HG03460 (cell line): ENCODE data around the gene BPIFB3.

Experiments used
- ATAC-seq: cut with Tn5 transposase; IDR thresholded peaks from one replicate; pipeline ENCODE4 v1.9.1; 2021; ENCODE audit not compliant: unreplicated experiment

BPIFB3 gene

DNA sequence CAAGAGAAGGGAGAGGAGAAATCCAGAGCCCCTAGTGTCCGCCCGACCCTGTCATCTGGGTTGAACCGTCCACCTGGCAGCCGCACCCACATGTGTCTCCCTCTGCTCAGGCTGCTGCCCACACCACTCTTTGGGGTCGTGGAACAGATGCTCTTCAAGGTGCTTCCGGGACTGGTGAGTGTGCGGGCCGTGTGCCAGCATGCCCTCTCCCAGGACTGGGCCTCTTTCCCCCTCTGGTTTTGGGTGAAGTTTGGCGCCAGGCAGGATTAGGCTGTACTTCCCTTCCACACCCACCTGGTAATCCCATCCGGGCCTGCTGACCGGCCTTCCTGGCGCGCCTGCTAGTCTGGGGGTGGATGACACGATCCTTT, 7.9 kb downstream of the BPIFB3 start:
- ATAC-seq = no peak

GRCh38 chr20:33062105-33062824, 8.6 kb downstream of the BPIFB3 start:
- no peak for ATAC-seq

- ATAC-seq = no peak
Measured at GRCh38 chr20:33062825-33063149, 9.1 kb downstream of the BPIFB3 start.

- no peak for ATAC-seq
Measured at GRCh38 chr20:33063271-33063670, 9.6 kb downstream of the BPIFB3 start.

DNA sequence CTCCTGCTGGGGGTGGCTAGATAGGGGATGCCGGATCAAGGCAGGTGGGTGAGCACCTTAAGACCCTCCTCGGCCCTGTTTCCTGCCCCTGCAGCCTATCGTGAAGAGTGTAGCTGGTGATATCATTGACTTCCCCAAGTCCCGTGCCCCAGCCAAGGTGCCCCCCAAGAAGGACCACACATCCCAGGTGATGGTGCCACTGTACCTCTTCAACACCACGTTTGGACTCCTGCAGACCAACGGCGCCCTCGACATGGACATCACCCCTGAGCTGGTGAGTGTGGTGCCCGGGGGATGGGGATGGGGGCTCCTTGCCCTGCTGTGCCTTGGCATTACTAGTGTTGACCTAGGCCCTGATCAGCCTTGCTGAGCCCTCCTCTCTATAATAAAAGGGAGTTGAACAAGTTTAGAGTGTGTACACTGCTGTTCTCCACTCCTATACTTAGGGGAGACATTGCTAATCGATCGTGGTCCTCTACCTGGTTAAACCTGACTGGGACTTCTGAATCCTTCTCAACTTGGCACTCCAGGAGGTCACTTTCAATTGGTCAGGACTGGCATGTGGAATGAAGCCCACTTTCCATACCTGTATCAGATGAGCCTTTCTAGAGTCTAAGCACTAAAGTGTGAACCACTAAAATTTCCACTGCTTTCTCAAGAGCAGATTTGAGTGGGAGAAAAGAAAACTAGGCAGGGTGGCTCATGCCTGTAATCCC, 11.0 kb downstream of the BPIFB3 start:
- ATAC-seq = no peak

DNA sequence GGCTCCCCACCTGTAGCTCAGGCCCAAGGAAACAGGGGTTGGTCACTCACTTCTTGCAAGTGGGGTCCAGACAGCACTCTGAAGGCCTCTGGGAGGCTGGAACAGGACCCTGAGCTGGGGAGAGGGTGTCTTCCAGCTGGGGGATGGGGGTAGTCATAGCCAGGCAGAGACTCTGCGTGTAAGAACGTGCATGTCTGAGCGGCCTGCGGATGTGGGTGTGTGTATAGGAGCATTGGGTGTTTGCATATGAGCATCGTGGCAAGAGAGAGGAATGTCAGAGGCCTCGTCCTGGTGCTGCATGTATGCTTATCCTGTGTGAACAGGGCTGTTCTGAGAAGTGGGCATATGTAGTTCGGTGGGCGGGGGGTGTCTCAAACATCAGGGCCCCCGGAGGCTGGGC, 12.1 kb downstream of the BPIFB3 start:
- ATAC-seq = no peak

- ATAC-seq = no peak
Measured at GRCh38 chr20:33067806-33068205, 14.1 kb downstream of the BPIFB3 start.

DNA sequence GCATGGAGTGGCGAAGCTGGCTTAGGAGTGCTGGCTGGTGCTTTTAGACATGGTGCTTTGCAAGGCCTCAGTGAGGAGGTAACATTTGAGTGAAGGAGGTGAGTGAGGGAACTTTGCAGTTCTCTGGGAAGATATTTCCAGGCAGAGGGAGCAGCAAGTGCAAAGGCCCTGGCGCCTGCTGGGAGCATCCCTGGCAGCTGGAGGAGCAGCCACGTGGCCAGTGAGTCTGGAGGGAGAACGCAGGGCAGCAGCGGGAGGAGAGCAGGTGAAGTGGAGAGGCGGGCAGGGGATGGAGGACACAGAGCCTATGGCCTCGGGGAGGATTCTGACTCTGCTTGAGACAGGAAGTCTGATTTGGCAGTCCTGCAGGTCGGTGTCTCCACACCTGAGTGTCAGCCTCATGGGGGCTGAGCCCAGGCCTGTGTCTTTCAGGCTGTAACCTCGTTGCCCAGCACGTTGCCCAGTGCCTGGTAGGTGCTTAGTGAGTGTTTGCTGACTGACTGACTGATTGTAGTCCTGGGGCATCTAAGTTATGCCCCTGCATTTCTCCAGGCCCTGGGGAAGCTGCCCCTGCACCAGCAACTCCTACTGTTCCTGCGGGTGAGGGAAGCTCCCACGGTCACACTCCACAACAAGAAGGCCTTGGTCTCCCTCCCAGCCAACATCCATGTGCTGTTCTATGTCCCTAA, 14.7 kb downstream of the BPIFB3 start:
- ATAC-seq = no peak

GRCh38 chr20:33069673-33070072, 16.0 kb downstream of the BPIFB3 start:
- ATAC-seq = no peak

DNA sequence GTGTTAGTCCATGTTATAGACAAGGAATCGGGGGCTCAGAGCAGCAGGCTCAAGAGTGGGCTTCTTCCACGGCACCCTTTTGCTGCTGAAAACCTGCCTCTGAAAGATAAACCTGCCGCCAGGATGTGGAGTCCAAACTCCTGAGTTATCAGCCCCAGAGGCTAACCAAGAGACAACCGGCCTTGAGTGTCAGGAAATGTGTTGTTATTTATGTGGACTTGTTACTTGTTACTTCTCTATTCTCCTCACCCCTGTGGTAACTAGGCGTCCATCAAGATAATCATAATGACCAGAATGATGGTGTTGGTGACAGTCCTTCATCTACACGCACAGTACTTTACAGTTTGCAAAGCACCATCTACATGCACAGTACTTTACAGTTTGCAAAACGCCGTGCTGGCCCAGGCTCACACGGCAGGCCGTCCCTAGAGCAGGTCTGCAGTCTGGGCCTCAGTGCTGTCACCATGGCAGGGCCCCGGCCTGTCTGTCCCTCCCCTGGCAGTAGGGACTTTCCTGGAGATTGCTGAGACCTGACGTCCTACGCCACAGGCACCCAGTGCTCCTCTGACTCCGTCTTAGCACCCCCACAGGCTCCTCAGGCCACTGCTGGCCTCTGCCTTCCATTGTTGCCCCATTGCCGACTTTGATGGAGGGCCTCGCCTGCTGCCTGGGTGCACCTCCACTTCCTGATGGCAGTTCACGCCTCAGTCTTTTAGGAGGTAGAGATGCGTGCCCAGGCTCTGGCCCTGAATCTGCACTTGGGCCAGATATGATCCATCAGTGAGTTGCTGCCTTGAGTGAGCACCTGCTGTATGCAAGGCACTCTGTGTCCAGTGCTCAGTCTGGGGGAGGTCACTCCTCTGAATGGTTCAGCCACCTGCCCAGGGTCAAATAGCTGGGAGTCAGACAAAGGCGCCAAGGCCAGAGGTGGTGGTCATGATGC, 16.7 kb downstream of the BPIFB3 start:
- ATAC-seq = no peak

- no peak for ATAC-seq
Measured at GRCh38 chr20:33071198-33071597, 17.5 kb downstream of the BPIFB3 start.

GRCh38 chr20:33072362-33072761, 18.7 kb downstream of the BPIFB3 start:
- ATAC-seq = no peak

DNA sequence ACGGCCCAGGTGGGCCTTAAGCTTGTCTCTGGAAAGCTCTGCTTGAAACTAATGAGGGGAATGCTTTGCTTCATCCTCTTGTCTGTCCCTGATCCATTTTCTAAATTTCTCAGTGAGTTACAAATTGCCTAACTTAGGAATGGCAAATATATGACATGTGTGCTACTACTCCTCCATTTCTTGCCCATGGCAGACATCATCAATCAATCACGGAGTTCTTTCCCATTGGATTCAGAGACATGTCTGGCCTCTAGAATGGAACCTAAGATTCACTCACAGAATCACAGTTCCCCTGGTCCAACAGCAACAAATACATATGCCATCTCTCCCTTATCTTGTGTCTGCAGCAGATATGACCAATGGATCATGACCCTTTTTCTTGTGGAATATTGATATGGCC, 19.1 kb downstream of the BPIFB3 start:
- ATAC-seq = no peak

- ATAC-seq = no peak
Measured at GRCh38 chr20:33074675-33075074, 21.0 kb downstream of the BPIFB3 start.

DNA sequence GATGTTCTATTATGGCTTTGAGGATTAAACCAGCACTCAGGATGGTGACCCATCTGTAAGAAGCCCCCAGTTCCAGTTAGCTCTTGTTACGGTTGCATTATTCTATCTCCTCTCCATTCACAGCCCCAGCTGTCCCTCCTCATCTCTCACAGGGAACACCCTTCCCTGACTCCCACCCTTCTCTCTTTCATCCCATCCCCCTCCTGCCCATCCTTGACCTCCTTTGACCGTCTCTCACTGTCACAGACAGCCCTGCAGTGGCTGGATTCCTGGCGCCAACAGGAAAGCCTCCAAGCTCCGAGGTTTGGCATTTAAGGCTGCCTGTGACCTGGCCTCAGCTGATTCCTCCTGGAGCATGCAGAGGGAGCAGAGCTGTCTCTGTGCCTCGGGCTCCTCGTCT, 21.6 kb downstream of the BPIFB3 start:
- no peak for ATAC-seq

DNA sequence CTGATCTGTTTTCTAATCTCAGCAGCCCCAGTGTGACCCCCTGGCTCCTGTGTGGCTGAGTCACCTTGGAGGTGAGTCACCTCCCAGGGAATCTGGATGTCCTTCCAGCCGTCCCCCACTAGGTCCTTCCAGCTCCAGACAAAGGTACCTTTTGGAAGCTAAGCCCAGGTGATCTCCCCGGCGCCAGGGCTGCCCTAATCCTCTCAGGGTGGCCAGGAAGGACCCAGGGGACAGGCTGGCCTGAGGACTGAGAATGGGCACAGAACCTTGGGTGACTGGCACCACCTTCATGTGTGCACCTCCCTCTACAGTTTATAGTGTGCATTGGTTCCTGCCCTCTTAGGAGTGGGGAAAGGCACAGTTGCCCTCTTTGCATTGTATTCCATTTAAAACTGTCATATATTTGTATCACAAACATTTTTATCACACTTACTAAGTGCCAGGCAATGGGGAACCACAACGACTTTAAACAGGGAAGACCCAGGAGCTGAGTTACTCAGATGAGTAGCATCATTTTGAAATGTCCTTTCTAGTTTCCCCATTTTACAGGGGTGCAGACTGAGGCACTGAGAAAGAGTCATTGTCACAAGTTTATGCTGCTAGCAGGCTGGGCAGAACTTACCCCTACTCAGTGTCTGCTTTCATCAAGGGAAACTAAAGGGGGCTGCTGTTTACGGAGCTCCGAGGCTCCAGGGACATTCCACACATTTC, 23.1 kb downstream of the BPIFB3 start:
- no peak for ATAC-seq

DNA sequence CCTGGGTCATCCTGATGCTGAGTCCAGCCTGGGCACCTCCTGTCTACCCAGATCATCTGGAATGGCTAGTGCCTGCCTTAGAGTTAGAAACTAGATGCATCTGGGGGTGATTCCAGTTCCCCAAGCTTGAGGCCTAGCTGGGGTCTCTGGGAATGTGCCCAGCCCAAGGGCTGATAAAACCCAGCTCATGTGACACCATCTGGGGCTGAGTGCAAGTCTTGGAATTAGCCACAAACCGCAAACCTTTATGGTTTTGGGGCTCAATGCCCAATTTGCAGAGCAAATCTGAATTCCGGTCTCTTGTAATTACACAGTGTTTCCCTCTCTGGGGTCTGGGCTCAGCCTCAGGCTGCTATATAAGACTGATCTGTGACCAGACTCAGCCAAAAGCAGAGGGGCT, 25.6 kb downstream of the BPIFB3 start, which contains the start of gene BPIFB4:
BPIFB4 (plus strand) TSS at position 385 of the 400 bp plus-strand sequence. CDS start 1,884 bp downstream, outside the sequence.
- ATAC-seq = no peak

GRCh38 chr20:33081411-33082154, 27.9 kb downstream of the BPIFB3 start:
- ATAC-seq = no peak

- no peak for ATAC-seq
Measured at GRCh38 chr20:33082546-33082945, 28.8 kb downstream of the BPIFB3 start.
